Mesendoderm (in vitro differentiated cells): ENCODE data around the gene PTTG1.

Experiments
- DNase-seq: peaks from one replicate; pipeline ENCODE4 v3.0.0; 2013
- H2AK5ac ChIP-seq: 2 replicates; pipeline ENCODE4 v1.6.1; 2013; ENCODE audit warnings: low read length, inconsistent platforms
- H2BK120ac ChIP-seq: 2 replicates; pipeline ENCODE4 v1.6.1; 2013; ENCODE audit warnings: low read depth, mild to moderate bottlenecking, low read length, moderate library complexity, mixed read lengths
- H2BK15ac ChIP-seq: replicated peaks from 2 replicates; pipeline ENCODE4 v1.6.1; 2013; ENCODE audit warnings: low read depth, mild to moderate bottlenecking, moderate library complexity
- H2BK5ac ChIP-seq: 2 replicates; pipeline ENCODE4 v1.6.1; 2013; ENCODE audit warnings: low read length, inconsistent platforms
- H3K18ac ChIP-seq: 2 replicates; pipeline ENCODE4 v1.6.1; 2013; ENCODE audit warnings: mild to moderate bottlenecking, low read length, mixed read lengths
- H3K23ac ChIP-seq: one replicate; pipeline ENCODE4 v1.6.1; 2013; ENCODE audit warnings: low read length
- H3K27ac ChIP-seq: 2 replicates; pipeline ENCODE4 v1.5.1; 2013; ENCODE audit warnings: low read depth, mild to moderate bottlenecking, inconsistent platforms, low read length, moderate library complexity
- H3K27me3 ChIP-seq: 2 replicates; pipeline ENCODE4 v1.6.1; 2013; ENCODE audit warnings: low read length, control low read depth, mild to moderate bottlenecking, inconsistent platforms; ENCODE audit not compliant: insufficient read depth, poor library complexity
- H3K36me3 ChIP-seq: 2 replicates; pipeline ENCODE4 v1.6.1; 2013; ENCODE audit warnings: low read length, inconsistent platforms; ENCODE audit not compliant: control insufficient read depth, insufficient read depth
- H3K4ac ChIP-seq: one replicate; pipeline ENCODE4 v1.6.1; 2013; ENCODE audit warnings: low read depth, mild to moderate bottlenecking, low read length, moderate library complexity
- H3K4me1 ChIP-seq: 2 replicates; pipeline ENCODE4 v1.6.1; 2013; ENCODE audit warnings: low read depth, low read length, inconsistent platforms; ENCODE audit not compliant: control insufficient read depth
- H3K4me2 ChIP-seq: 2 replicates; pipeline ENCODE4 v1.6.1; 2013; ENCODE audit warnings: low read length
- H3K4me3 ChIP-seq: 2 replicates; pipeline ENCODE4 v1.5.1; 2013; ENCODE audit warnings: mild to moderate bottlenecking, low read length
- H3K56ac ChIP-seq: one replicate; pipeline ENCODE4 v1.6.1; 2013; ENCODE audit warnings: low read length
- H3K79me1 ChIP-seq: 2 replicates; pipeline ENCODE4 v1.6.1; 2013; ENCODE audit warnings: low read length, inconsistent platforms
- H3K79me2 ChIP-seq: 2 replicates; pipeline ENCODE4 v1.6.1; 2013; ENCODE audit warnings: mild to moderate bottlenecking, low read length; ENCODE audit not compliant: control insufficient read depth, insufficient read depth
- H3K9ac ChIP-seq: 2 replicates; pipeline ENCODE4 v1.6.1; 2013; ENCODE audit warnings: low read length, inconsistent platforms
- H4K5ac ChIP-seq: one replicate; pipeline ENCODE4 v1.6.1; 2013; ENCODE audit warnings: low read length
- H4K8ac ChIP-seq: one replicate; pipeline ENCODE4 v1.6.1; 2013; ENCODE audit warnings: low read depth, mild to moderate bottlenecking, control low read depth, low read length, moderate library complexity
- WGBS: extraction: QIAGEN DNeasy Blood & Tissue Kit; methylation state at CpG from one replicate; pipeline ENCODE4 v1.1.7; 2013; ENCODE audit warnings: low lambda C conversion rate, missing lambda C conversion rate; ENCODE audit not compliant: insufficient coverage; ENCODE audit errors: extremely low coverage; 5-methylcytosine and 5-hydroxymethylcytosine counted together

The PTTG1 gene

GRCh38 chr5:160451281-160451680 lies 29.6 kb downstream of the PTTG1 start:
- H3K4me3 ChIP-seq: no peak overlapping the region
- H2BK120ac ChIP-seq: no peak overlapping the region
- H3K4ac ChIP-seq: no peak overlapping the region
- H4K5ac ChIP-seq: no peak overlapping the region
- WGBS: no CpG with 5 or more reads among the region's 2 CpGs
- H2BK15ac ChIP-seq: no peak overlapping the region
- H3K56ac ChIP-seq: no peak overlapping the region
- no peak overlapping the region for H3K23ac ChIP-seq
- no peak overlapping the region for H3K27ac ChIP-seq
- H3K27me3 ChIP-seq: no peaks in the 10 kb centered on the region
- no peak overlapping the region for H2BK5ac ChIP-seq
- no peaks in the 10 kb centered on the region for H3K36me3 ChIP-seq
- H3K79me2 ChIP-seq: no peaks in the 10 kb centered on the region
- H3K79me1 ChIP-seq: no peaks in the 10 kb centered on the region
- no peak overlapping the region for H3K9ac ChIP-seq
- no peak overlapping the region for H2AK5ac ChIP-seq
- DNase-seq: no peak
- no peak overlapping the region for H4K8ac ChIP-seq
- no peak overlapping the region for H3K18ac ChIP-seq
- no peaks in the 10 kb centered on the region for H3K4me1 ChIP-seq
- H3K4me2 ChIP-seq: no peak overlapping the region

- no peak overlapping the region for H2BK120ac ChIP-seq
- peak; percentile 45 for DNase-seq
- H3K79me1 ChIP-seq: no peaks in the 10 kb centered on the region
- no peak overlapping the region for H4K5ac ChIP-seq
- H2AK5ac ChIP-seq: no peak overlapping the region
- no peak overlapping the region for H3K27ac ChIP-seq
- no peak overlapping the region for H2BK15ac ChIP-seq
- no peaks in the 10 kb centered on the region for H3K79me2 ChIP-seq
- H3K27me3 ChIP-seq: no peaks in the 10 kb centered on the region
- no peak overlapping the region for H3K4ac ChIP-seq
- H3K36me3 ChIP-seq: no peaks in the 10 kb centered on the region
- no peak overlapping the region for H3K56ac ChIP-seq
- H3K18ac ChIP-seq: no peak overlapping the region
- H3K9ac ChIP-seq: no peak overlapping the region
- H3K4me2 ChIP-seq: no peak overlapping the region
- no peak overlapping the region for H2BK5ac ChIP-seq
- no peaks in the 10 kb centered on the region for H3K4me1 ChIP-seq
- no peak overlapping the region for H4K8ac ChIP-seq
- H3K23ac ChIP-seq: no peak overlapping the region
- no peak overlapping the region for H3K4me3 ChIP-seq
Observed at GRCh38 chr5:160452036-160452435, 30.4 kb downstream of the PTTG1 start.

- no CpG with 5 or more reads among the region's 6 CpGs for WGBS
Observed at GRCh38 chr5:160452795-160453194, 31.1 kb downstream of the PTTG1 start.

GRCh38 chr5:160453751-160454150 lies 32.1 kb downstream of the PTTG1 start:
- no peak overlapping the region for H3K4me3 ChIP-seq
- no peaks in the 10 kb centered on the region for H3K4me1 ChIP-seq
- no peak overlapping the region for H3K9ac ChIP-seq
- H3K4me2 ChIP-seq: no peak overlapping the region
- H3K79me2 ChIP-seq: no peaks in the 10 kb centered on the region
- no peak overlapping the region for H3K18ac ChIP-seq
- H2BK15ac ChIP-seq: no peak overlapping the region
- H4K5ac ChIP-seq: no peak overlapping the region
- no peak overlapping the region for H3K4ac ChIP-seq
- no peaks in the 10 kb centered on the region for H3K79me1 ChIP-seq
- no peaks in the 10 kb centered on the region for H3K36me3 ChIP-seq
- H3K27ac ChIP-seq: no peak overlapping the region
- no peak overlapping the region for H3K23ac ChIP-seq
- no peak overlapping the region for H2AK5ac ChIP-seq
- H3K27me3 ChIP-seq: no peaks in the 10 kb centered on the region
- H4K8ac ChIP-seq: no peak overlapping the region
- no peak overlapping the region for H3K56ac ChIP-seq
- no peak for DNase-seq
- H2BK120ac ChIP-seq: no peak overlapping the region
- no peak overlapping the region for H2BK5ac ChIP-seq
- no CpG with 5 or more reads among the region's 1 CpG for WGBS

More at GRCh38 chr5:160452795-160453194, 31.1 kb downstream of the PTTG1 start:
- no peak overlapping the region for H3K4me2 ChIP-seq
- H3K27me3 ChIP-seq: no peaks in the 10 kb centered on the region
- H3K9ac ChIP-seq: no peak overlapping the region
- no peak for DNase-seq
- no peak overlapping the region for H3K23ac ChIP-seq
- H2BK5ac ChIP-seq: no peak overlapping the region
- H2BK120ac ChIP-seq: no peak overlapping the region
- no peak overlapping the region for H2BK15ac ChIP-seq
- no peak overlapping the region for H4K5ac ChIP-seq
- H3K4me1 ChIP-seq: no peaks in the 10 kb centered on the region
- H2AK5ac ChIP-seq: no peak overlapping the region
- no peak overlapping the region for H3K4me3 ChIP-seq
- H3K18ac ChIP-seq: no peak overlapping the region
- H3K27ac ChIP-seq: no peak overlapping the region
- no peak overlapping the region for H3K56ac ChIP-seq
- H4K8ac ChIP-seq: no peak overlapping the region
- H3K79me2 ChIP-seq: no peaks in the 10 kb centered on the region
- no peaks in the 10 kb centered on the region for H3K36me3 ChIP-seq
- no peaks in the 10 kb centered on the region for H3K79me1 ChIP-seq
- H3K4ac ChIP-seq: no peak overlapping the region

- Histone ChIP-seq H3K4ac (no peak overlapping the region), H3K23ac (no peak overlapping the region), H3K9ac (no peak overlapping the region), H3K79me1 (no peaks in the 10 kb centered on the region), H3K79me2 (no peaks in the 10 kb centered on the region), H3K36me3 (no peaks in the 10 kb centered on the region), H2BK5ac (no peak overlapping the region), H3K27ac (no peak overlapping the region), H3K18ac (no peak overlapping the region), H3K27me3 (no peaks in the 10 kb centered on the region), H3K56ac (no peak overlapping the region), H2BK15ac (no peak overlapping the region), H3K4me2 (no peak overlapping the region), H2AK5ac (no peak overlapping the region), H4K8ac (no peak overlapping the region), H2BK120ac (no peak overlapping the region), H4K5ac (no peak overlapping the region), H3K4me3 (no peak overlapping the region), H3K4me1 (no peaks in the 10 kb centered on the region)
- no CpG with 5 or more reads among the region's 4 CpGs for WGBS
- DNase-seq: no peak
Observed at GRCh38 chr5:160455600-160455999, 33.9 kb downstream of the PTTG1 start.

GRCh38 chr5:160456480-160457177 lies 35.0 kb downstream of the PTTG1 start:
- Histone ChIP-seq H4K8ac (no peak overlapping the region), H2BK5ac (no peak overlapping the region), H3K4me1 (no peaks in the 10 kb centered on the region), H2BK120ac (no peak overlapping the region), H3K36me3 (no peaks in the 10 kb centered on the region), H3K18ac (no peak overlapping the region), H3K4me2 (no peak overlapping the region), H2AK5ac (no peak overlapping the region), H4K5ac (no peak overlapping the region), H3K56ac (no peak overlapping the region), H3K27me3 (no peaks in the 10 kb centered on the region), H3K4me3 (no peak overlapping the region), H3K79me1 (no peaks in the 10 kb centered on the region), H3K4ac (no peak overlapping the region), H3K79me2 (no peaks in the 10 kb centered on the region), H3K27ac (no peak overlapping the region), H3K9ac (no peak overlapping the region), H2BK15ac (no peak overlapping the region), H3K23ac (no peak overlapping the region)
- no CpG with 5 or more reads among the region's 9 CpGs for WGBS
- no peak for DNase-seq
